Stomach (tissue), 4 donors: ENCODE results near the gene PPP3CA.

Experiments
- POLR2A ChIP-seq, 4 donors: fragments of 450-650 bp; IDR thresholded peaks; one replicate each; pipeline ENCODE4 v1.6.1; 2016; ENCODE audit warnings: antibody characterized with exemption in 4 of 4, control low read depth in 2 of 4, mild to moderate bottlenecking in 1 of 4, moderate library complexity in 1 of 4
- TF ChIP-seq, protein P1 (sequence below), 7 experiments: fragments of 450-650 bp in 4 of 7; fragments of 200-600 bp in 3 of 7; sonication (generic) in 3 of 7; IDR thresholded peaks; one replicate each; pipeline ENCODE4 v1.5.1; 2016 to 2019; ENCODE audit warnings: antibody characterized with exemption in 7 of 7, control low read depth in 2 of 7, mild to moderate bottlenecking in 1 of 7

- no peak for TF ChIP-seq POLR2A (IDR thresholded peaks at IDR 0.05)
- TF ChIP-seq, protein P1, sequence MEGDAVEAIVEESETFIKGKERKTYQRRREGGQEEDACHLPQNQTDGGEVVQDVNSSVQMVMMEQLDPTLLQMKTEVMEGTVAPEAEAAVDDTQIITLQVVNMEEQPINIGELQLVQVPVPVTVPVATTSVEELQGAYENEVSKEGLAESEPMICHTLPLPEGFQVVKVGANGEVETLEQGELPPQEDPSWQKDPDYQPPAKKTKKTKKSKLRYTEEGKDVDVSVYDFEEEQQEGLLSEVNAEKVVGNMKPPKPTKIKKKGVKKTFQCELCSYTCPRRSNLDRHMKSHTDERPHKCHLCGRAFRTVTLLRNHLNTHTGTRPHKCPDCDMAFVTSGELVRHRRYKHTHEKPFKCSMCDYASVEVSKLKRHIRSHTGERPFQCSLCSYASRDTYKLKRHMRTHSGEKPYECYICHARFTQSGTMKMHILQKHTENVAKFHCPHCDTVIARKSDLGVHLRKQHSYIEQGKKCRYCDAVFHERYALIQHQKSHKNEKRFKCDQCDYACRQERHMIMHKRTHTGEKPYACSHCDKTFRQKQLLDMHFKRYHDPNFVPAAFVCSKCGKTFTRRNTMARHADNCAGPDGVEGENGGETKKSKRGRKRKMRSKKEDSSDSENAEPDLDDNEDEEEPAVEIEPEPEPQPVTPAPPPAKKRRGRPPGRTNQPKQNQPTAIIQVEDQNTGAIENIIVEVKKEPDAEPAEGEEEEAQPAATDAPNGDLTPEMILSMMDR (IDR thresholded peaks at IDR 0.05) = no peak
These were observed 190.6 kb downstream of the PPP3CA start for GRCh38 chr4:101156619-101157310.
